ENCODE data around the gene OR2B3.

DNA sequence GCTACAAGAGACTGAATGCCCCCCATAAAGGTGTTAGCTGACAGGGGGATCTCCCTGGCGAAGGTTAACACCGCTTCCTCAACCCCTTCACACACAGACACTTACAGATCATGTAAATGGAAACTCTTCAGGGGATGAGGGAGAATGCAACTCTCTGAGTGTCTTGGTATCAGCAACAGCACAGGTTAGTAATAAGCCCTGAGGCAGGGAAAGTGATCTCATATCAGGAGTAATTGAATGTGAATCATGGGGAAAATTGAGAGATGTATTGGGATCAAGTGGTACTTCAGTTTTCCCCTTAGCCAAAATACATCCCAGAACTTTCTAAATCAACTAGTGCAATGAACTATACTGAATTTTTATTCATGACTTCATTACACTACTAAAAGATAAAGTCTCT is 44.6 kb upstream of the OR2B3 start:
- TF ChIP-seq, protein P1, sequence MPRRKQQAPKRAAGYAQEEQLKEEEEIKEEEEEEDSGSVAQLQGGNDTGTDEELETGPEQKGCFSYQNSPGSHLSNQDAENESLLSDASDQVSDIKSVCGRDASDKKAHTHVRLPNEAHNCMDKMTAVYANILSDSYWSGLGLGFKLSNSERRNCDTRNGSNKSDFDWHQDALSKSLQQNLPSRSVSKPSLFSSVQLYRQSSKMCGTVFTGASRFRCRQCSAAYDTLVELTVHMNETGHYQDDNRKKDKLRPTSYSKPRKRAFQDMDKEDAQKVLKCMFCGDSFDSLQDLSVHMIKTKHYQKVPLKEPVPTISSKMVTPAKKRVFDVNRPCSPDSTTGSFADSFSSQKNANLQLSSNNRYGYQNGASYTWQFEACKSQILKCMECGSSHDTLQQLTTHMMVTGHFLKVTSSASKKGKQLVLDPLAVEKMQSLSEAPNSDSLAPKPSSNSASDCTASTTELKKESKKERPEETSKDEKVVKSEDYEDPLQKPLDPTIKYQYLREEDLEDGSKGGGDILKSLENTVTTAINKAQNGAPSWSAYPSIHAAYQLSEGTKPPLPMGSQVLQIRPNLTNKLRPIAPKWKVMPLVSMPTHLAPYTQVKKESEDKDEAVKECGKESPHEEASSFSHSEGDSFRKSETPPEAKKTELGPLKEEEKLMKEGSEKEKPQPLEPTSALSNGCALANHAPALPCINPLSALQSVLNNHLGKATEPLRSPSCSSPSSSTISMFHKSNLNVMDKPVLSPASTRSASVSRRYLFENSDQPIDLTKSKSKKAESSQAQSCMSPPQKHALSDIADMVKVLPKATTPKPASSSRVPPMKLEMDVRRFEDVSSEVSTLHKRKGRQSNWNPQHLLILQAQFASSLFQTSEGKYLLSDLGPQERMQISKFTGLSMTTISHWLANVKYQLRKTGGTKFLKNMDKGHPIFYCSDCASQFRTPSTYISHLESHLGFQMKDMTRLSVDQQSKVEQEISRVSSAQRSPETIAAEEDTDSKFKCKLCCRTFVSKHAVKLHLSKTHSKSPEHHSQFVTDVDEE (CRISPR knock-in tag; IDR thresholded peaks at IDR 0.05) = no peak
- TF ChIP-seq ZFP30 (CRISPR knock-in tag; IDR thresholded peaks at IDR 0.05) = no peak
- TF ChIP-seq, protein P2, sequence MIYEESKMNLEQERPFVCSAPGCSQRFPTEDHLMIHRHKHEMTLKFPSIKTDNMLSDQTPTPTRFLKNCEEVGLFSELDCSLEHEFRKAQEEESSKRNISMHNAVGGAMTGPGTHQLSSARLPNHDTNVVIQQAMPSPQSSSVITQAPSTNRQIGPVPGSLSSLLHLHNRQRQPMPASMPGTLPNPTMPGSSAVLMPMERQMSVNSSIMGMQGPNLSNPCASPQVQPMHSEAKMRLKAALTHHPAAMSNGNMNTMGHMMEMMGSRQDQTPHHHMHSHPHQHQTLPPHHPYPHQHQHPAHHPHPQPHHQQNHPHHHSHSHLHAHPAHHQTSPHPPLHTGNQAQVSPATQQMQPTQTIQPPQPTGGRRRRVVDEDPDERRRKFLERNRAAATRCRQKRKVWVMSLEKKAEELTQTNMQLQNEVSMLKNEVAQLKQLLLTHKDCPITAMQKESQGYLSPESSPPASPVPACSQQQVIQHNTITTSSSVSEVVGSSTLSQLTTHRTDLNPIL (CRISPR knock-in tag; IDR thresholded peaks at IDR 0.05; ENCODE audit: low read depth) = no peak
- no peak for TF ChIP-seq RARB (CRISPR knock-in tag; IDR thresholded peaks at IDR 0.05)
- TF ChIP-seq ZC3H10 (CRISPR knock-in tag; IDR thresholded peaks at IDR 0.05) = no peak
- no peak for TF ChIP-seq TOX (CRISPR knock-in tag; IDR thresholded peaks at IDR 0.05; ENCODE audit: borderline replicate concordance)
- TF ChIP-seq, protein P3, sequence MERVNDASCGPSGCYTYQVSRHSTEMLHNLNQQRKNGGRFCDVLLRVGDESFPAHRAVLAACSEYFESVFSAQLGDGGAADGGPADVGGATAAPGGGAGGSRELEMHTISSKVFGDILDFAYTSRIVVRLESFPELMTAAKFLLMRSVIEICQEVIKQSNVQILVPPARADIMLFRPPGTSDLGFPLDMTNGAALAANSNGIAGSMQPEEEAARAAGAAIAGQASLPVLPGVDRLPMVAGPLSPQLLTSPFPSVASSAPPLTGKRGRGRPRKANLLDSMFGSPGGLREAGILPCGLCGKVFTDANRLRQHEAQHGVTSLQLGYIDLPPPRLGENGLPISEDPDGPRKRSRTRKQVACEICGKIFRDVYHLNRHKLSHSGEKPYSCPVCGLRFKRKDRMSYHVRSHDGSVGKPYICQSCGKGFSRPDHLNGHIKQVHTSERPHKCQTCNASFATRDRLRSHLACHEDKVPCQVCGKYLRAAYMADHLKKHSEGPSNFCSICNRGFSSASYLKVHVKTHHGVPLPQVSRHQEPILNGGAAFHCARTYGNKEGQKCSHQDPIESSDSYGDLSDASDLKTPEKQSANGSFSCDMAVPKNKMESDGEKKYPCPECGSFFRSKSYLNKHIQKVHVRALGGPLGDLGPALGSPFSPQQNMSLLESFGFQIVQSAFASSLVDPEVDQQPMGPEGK (CRISPR knock-in tag; IDR thresholded peaks at IDR 0.05; ENCODE audit: borderline replicate concordance) = no peak
- TF ChIP-seq ZNF8 (CRISPR knock-in tag; IDR thresholded peaks at IDR 0.05) = no peak
- TF ChIP-seq ARNTL (CRISPR knock-in tag; IDR thresholded peaks at IDR 0.05; ENCODE audit: borderline replicate concordance, low read depth) = no peak
- TF ChIP-seq BACH2 (CRISPR knock-in tag; IDR thresholded peaks at IDR 0.05; ENCODE audit: borderline replicate concordance) = no peak
- no peak for TF ChIP-seq PPARA (CRISPR knock-in tag; IDR thresholded peaks at IDR 0.05; ENCODE audit: borderline replicate concordance)
- no peak for TF ChIP-seq GLIS3 (CRISPR knock-in tag; IDR thresholded peaks at IDR 0.05)
- TF ChIP-seq ZNF70 (CRISPR knock-in tag; IDR thresholded peaks at IDR 0.05) = no peak

All from SK-N-SH treated with all-trans-retinoic acid at 6 μM for 48 hours (cell line).